Prostate gland (tissue), 2 donors: ENCODE results near the gene LMTK2. TPM values are rescaled to one million over a fixed set of nuclear protein-coding genes. Genes with fewer than 3 reads are reported as not detected.

Experiments used
- DNase-seq: peaks from one replicate; pipeline ENCODE4 v3.0.0-alpha.2; 2019; ENCODE audit warnings: low spot score
- H3K27ac ChIP-seq, 2 donors: fragments of 200-600 bp; sonication (generic); 2 replicates each; pipeline ENCODE4 v1.5.1; 2017 to 2019
- H3K27me3 ChIP-seq: fragments of 200-600 bp; sonication (generic); replicated peaks from 2 replicates; pipeline ENCODE4 v1.5.1; 2019; ENCODE audit not compliant: insufficient read depth
- H3K36me3 ChIP-seq, 2 donors: fragments of 200-600 bp; sonication (generic); 1 replicate in 1 of 2; 2 replicates in 1 of 2; pipeline versions ENCODE4 v1.5.1 to v1.8.1; 2017 to 2019
- H3K4me1 ChIP-seq: fragments of 200-600 bp; sonication (generic); replicated peaks from 2 replicates; pipeline ENCODE4 v1.5.1; 2019
- H3K4me3 ChIP-seq, 2 donors: fragments of 200-600 bp; sonication (generic); 2 replicates each; pipeline ENCODE4 v1.5.1; 2017 to 2019
- H3K9me3 ChIP-seq: fragments of 200-600 bp; sonication (generic); 2 replicates; pipeline ENCODE4 v1.5.1; 2017
- POLR2A ChIP-seq: fragments of 450-650 bp; IDR thresholded peaks from one replicate; pipeline ENCODE4 v1.6.1; 2016; ENCODE audit warnings: antibody characterized with exemption, mild to moderate bottlenecking
- POLR2AphosphoS5 ChIP-seq: sonication (generic); formaldehyde crosslinking; IDR thresholded peaks from one replicate; pipeline ENCODE4 v1.6.1; 2017; ENCODE audit warnings: antibody characterized with exemption
- WGBS: methylation state at CpG from one replicate; pipeline ENCODE4 v1.1.5; 2018; 5-methylcytosine and 5-hydroxymethylcytosine counted together
- intact Hi-C: fragments of 100-400 bp; cut with DNase I; formaldehyde crosslinking; loops from one replicate; pipeline ENCODE4 v1.14.2; 2022
- total RNA-seq, 2 donors: library from RNA; depleted of rRNA; stranded (reverse); fragments of >200 nt; gene quantifications; one replicate each; pipeline ENCODE4 v1.1.0, GENCODE V29; 2016
- TF ChIP-seq, protein P1 (sequence below), 4 experiments: fragments of 200-600 bp in 2 of 4; fragments of 450-650 bp in 2 of 4; sonication (generic) in 2 of 4; IDR thresholded peaks; 1 replicate in 3 of 4; 2 replicates in 1 of 4; pipeline ENCODE4 v1.5.1; 2016 to 2019; ENCODE audit warnings: antibody characterized with exemption in 4 of 4, mild to moderate bottlenecking in 2 of 4, moderate library complexity in 2 of 4

Gene LMTK2
- total RNA-seq, 2 donors from 2014 or later: 22.2 to 37.4 TPM

DNA sequence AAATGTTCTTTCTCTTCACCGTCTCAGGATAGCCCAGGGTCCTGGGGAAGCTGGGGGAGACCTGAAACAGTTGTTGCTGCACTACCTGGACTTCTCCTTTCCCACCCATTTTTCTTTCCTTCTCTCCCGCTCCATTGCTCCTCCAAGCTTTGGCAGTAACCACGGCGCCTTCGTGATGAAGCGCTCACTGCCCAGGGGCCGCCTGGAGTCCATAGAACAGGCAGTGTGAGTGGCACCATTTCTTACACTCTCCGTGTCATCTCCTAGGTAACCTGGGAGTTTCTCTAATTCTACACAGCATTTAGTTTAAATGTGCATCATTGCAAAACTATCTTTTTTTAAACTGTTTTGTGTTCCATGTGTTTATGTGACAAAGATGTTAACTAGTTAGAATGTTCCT, 64.3 kb downstream of the LMTK2 start:
- Histone ChIP-seq H3K9me3 (no peaks in the 10 kb centered on the region), H3K4me3 (no peak overlapping the region), H3K27me3 (no peaks in the 10 kb centered on the region), H3K4me1 (peaks cover 8% of the 10 kb centered on the region), H3K27ac (peak overlapping the region; percentile 49 to 66), H3K36me3 (no peaks in the 10 kb centered on the region)
- WGBS: 87% methylated on average over 8 of the region's 8 CpGs
- intact Hi-C loops: no loop called here
- DNase-seq: no peak
- TF ChIP-seq, protein P1, sequence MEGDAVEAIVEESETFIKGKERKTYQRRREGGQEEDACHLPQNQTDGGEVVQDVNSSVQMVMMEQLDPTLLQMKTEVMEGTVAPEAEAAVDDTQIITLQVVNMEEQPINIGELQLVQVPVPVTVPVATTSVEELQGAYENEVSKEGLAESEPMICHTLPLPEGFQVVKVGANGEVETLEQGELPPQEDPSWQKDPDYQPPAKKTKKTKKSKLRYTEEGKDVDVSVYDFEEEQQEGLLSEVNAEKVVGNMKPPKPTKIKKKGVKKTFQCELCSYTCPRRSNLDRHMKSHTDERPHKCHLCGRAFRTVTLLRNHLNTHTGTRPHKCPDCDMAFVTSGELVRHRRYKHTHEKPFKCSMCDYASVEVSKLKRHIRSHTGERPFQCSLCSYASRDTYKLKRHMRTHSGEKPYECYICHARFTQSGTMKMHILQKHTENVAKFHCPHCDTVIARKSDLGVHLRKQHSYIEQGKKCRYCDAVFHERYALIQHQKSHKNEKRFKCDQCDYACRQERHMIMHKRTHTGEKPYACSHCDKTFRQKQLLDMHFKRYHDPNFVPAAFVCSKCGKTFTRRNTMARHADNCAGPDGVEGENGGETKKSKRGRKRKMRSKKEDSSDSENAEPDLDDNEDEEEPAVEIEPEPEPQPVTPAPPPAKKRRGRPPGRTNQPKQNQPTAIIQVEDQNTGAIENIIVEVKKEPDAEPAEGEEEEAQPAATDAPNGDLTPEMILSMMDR (IDR thresholded peaks at IDR 0.05): no peak

DNA sequence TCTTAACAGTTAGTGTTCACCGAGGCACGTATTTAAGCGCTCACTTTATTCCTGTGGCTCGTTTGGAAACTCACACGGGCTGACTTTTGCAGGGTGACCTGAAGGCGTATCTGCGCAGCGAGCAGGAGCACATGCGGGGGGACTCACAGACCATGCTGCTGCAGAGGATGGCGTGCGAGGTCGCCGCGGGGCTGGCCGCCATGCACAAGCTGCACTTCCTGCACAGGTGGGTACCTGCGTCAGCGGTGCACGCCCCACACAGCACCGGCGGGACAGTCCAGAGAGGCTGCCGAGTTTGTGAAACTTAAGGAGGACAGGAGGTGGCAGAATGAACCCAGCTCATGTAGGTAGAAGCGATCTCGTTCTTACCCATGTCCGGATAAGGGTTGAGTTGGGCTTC, 64.8 kb downstream of the LMTK2 start:
- Histone ChIP-seq H3K4me3 (no peak overlapping the region), H3K27me3 (no peaks in the 10 kb centered on the region), H3K36me3 (no peaks in the 10 kb centered on the region), H3K27ac (no peak overlapping the region), H3K4me1 (peaks cover 8% of the 10 kb centered on the region), H3K9me3 (no peaks in the 10 kb centered on the region)
- DNase-seq: no peak
- WGBS: 90% methylated on average over 24 of the region's 24 CpGs
- TF ChIP-seq POLR2AphosphoS5 (no peak), POLR2A (no peak)
- TF ChIP-seq, protein P1 (IDR thresholded peaks at IDR 0.05): no peak
- intact Hi-C loops: no loop called here

DNA sequence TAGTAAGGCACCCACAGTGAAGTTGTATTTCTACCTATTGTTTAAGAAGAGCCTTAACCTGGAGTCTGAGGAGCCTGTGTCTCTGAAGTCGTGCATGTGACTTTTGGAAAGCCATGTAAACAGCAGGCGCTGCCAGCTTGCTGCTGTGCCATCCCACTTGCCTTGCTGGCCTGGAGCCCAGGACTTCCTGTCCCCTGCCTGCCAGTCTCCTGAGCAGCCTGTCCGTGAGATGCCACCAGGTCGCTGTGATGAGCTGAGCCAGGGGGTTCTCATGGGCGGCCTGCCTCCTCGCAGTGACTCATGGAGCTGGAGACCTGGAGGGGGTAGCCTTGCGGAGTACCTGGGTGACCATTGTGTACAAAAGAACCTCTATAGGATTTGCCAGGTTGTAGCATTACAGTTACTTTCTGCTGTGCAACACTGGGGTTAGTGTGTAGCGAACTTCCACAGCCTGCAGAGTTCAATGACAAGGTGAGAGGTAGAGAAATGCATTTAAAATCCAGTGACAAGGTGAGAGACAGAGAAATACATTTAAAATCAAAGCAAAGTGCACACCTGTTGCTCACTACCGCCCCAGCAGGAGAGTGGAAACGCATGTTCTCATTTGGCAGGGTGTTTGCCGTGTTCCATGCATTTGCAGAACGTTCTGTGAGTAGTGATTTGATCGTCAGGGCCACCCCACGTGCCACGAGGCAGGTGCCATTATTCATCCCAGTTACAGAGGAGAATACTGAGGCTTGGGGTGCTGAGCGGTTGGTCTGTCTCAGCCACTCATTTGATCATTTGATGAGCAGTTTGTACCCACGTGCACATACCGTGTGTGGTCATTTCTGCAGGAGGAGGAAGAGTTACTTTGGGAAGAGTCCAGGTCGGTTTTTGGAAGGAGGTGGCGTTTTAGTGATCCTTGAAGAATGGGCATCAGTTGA, 67.9 kb downstream of the LMTK2 start:
- H3K27me3 ChIP-seq: no peaks in the 10 kb centered on the region
- WGBS: 85% methylated on average over 20 of the region's 20 CpGs
- H3K9me3 ChIP-seq: no peaks in the 10 kb centered on the region
- no peaks in the 10 kb centered on the region for H3K36me3 ChIP-seq
- TF ChIP-seq, protein P1 (IDR thresholded peaks at IDR 0.05): no peak
- peak; percentile 91 for TF ChIP-seq POLR2AphosphoS5
- TF ChIP-seq POLR2A: no peak
- DNase-seq: peak; percentile 90
- peaks cover 26% of the 10 kb centered on the region for H3K4me1 ChIP-seq
- intact Hi-C loops: no loop called here
- H3K27ac ChIP-seq: peak overlapping the region; percentile 57 to 86
- H3K4me3 ChIP-seq: no peak overlapping the region

DNA sequence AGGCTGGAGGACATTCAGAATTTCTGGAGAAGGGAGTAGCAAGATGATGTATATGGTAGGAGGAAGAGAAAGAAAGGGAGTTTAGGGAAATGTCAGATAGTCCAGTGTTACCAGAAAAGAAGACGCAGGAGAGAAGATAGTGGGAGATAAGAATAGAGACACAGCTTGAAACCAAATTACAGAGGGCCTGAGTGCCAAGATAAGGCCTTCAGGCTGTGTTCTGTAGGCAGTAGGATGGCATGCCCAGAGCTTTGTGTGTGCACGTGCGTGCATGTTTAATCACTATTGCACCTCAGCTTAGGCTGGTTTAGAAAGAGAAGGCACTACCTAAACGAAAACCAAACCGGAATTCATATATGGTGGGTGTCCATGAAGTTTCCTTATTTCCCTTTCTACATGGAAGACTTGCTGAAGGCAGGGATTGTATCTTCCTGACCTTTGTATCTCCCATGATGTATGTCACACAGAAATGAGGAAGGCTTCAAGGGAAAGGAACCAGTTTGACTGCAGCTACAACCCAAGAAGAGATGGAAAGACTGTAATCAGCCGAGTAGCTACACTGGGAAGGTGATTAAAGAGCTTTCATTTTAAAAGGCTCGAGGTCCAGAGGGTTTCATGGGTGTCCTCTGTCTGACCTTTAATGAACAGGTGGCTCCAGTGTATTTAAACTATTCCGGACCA, 68.7 kb downstream of the LMTK2 start:
- TF ChIP-seq POLR2A (no peak), POLR2AphosphoS5 (no peak)
- TF ChIP-seq, protein P1 (IDR thresholded peaks at IDR 0.05): no peak
- WGBS: 83% methylated on average over 8 of the region's 8 CpGs

More for the DNA sequence above, 68.7 kb downstream of the LMTK2 start:
- DNase-seq: no peak
- Histone ChIP-seq H3K27ac (peak overlapping the region in 1 of 2 donors; percentile 86), H3K36me3 (no peaks in the 10 kb centered on the region), H3K9me3 (no peaks in the 10 kb centered on the region), H3K27me3 (no peaks in the 10 kb centered on the region), H3K4me3 (no peak overlapping the region), H3K4me1 (peaks cover 22% of the 10 kb centered on the region)
- intact Hi-C loops: no loop called here
